Thyroid gland (tissue), 4 donors: ENCODE measurements around the gene CACFD1. TPM values are rescaled to one million over a fixed set of nuclear protein-coding genes. Genes with fewer than 3 reads are reported as not detected.
A peak's percentile ranks its signal among the peaks of the same experiment; 100 is the strongest.

Experiments used
- DNase-seq, 2 donors: peaks; one replicate each; pipeline ENCODE4 v3.0.0-alpha.2; 2019
- H3K27ac ChIP-seq, 3 donors: fragments of 200-600 bp; sonication (generic); 1 replicate in 2 of 3; 2 replicates in 1 of 3; pipeline ENCODE4 v1.5.1; 2016 to 2019; ENCODE audit warnings: mild to moderate bottlenecking in 1 of 3, moderate library complexity in 1 of 3
- H3K27me3 ChIP-seq: fragments of 200-600 bp; sonication (generic); one replicate; pipeline ENCODE4 v1.5.1; 2019
- H3K36me3 ChIP-seq, 2 donors: fragments of 200-600 bp; sonication (generic); one replicate each; pipeline ENCODE4 v1.5.1; 2016 to 2019
- H3K4me1 ChIP-seq, 2 donors: fragments of 200-600 bp; sonication (generic); one replicate each; pipeline ENCODE4 v1.5.1; 2017 to 2019
- H3K4me3 ChIP-seq, 3 donors: fragments of 200-600 bp; sonication (generic); replicated peaks in 1 of 3; 1 replicate in 2 of 3; 2 replicates in 1 of 3; pipeline ENCODE4 v1.5.1; 2016; ENCODE audit warnings: mild to moderate bottlenecking in 1 of 3
- H3K9me3 ChIP-seq: fragments of 200-600 bp; sonication (generic); one replicate; pipeline ENCODE4 v1.5.1; 2017
- CTCF ChIP-seq, 6 experiments: fragments of 200-600 bp in 3 of 6; fragments of 450-650 bp in 3 of 6; sonication (generic) in 3 of 6; IDR thresholded peaks; one replicate each; pipeline ENCODE4 v1.5.1; 2016 to 2019; ENCODE audit warnings: antibody characterized with exemption in 6 of 6, mild to moderate bottlenecking in 2 of 6, inconsistent platforms in 1 of 6, moderate library complexity in 1 of 6
- POLR2A ChIP-seq, 2 donors: fragments of 450-650 bp; IDR thresholded peaks; one replicate each; pipeline ENCODE4 v1.6.1; 2017; ENCODE audit warnings: antibody characterized with exemption in 2 of 2, mild to moderate bottlenecking in 2 of 2, moderate library complexity in 1 of 2
- WGBS, 2 donors: methylation state at CpG; one replicate each; pipeline ENCODE4 v1.1.5; 2017; 5-methylcytosine and 5-hydroxymethylcytosine counted together
- intact Hi-C: fragments of 100-400 bp; cut with DNase I; formaldehyde crosslinking; loops from one replicate; pipeline ENCODE4 v1.15.1; 2023
- total RNA-seq, 4 donors: library from RNA; depleted of rRNA; stranded (reverse); fragments of >200 nt; gene quantifications; one replicate each; pipeline ENCODE4 v1.2.3, GENCODE V29; 2016

Gene CACFD1
- total RNA-seq, 4 donors from 2014 or later = 21.4 to 36.7 (median 33.5) TPM

DNA sequence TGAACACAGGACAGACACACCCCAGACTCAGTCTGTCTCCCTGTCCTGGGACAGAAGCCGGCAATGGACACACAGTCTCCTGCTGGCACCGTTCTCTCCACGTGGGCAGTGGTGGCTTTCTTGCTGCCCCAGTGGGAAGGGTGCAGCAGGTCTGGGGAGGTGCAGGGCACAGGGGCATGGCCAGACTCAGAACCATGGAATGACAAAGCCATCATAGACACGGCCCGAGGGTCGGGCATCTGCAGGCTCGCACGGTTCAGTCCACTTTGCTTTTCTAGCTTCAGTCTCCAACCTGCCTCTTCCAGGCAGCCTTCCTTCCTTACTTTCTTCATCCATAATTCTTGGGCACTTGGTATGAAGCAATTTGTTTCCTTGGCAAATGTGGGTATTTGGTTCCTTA lies 48.3 kb downstream of the CACFD1 start:
- Histone ChIP-seq H3K27me3 (no peaks in the 10 kb centered on the region), H3K9me3 (no peaks in the 10 kb centered on the region), H3K4me3 (no peak overlapping the region), H3K4me1 (peaks cover 11 to 15% of the 10 kb centered on the region in 2 donors), H3K36me3 (no peaks in the 10 kb centered on the region), H3K27ac (no peak overlapping the region)
- intact Hi-C loops = no loop called here
- no peak for DNase-seq
- TF ChIP-seq CTCF (IDR thresholded peaks at IDR 0.05) (no peak), POLR2A (IDR thresholded peaks at IDR 0.05) (no peak)
- WGBS, 2 donors = 96 to 97% methylated on average over 6 to 8 of the region's 8 CpGs

DNA sequence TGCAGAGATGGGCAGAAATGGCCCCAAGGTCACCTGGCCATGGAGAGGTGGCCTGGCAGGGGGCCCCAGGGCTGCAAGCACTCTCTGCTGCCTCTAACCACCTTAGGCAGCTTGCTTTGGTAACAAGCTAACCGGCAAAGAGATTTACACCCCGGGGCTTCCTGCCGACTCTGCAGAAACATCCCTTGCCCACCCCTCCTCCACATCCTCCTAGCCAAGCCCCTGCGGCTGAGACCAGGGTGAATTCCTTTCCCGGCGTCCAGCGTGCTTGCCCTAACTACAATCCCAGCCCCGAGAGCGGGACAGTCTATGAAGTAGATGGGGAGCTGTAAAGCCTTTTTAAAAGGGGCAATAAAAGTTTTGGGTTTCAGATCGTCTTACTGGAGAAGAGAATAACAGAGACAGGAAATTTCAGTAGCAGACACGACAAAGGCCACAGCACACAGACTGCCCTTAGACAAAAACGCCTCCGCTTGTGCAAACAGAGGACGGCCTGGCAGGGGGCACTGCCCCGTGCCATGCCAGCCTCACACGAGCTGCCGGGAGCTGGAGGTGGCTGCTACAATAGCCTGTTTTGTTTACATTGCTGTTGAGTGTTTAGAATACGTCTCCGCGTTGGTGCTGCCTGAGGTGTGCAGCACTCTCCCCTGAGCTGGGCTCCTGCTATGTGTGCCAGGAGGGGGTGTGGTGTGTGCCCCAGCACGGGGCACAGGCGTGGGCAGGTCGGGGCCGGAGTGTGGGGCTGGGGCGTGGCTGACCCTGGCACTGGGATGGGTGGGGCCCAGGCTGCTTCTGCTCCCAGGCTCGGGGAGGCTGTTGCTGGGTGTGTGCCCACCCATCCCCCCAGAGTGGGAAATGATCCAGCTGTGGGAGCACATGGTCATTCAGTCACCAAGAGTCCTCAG lies 49.7 kb downstream of the CACFD1 start:
- peak overlapping the region in 1 of 3 donors; percentile 7 for H3K27ac ChIP-seq
- peaks cover 13 to 26% of the 10 kb centered on the region in 2 donors for H3K4me1 ChIP-seq
- DNase-seq = peak; percentile 62 to 67
- 5 to 13% methylated on average over 20 to 21 of the region's 26 CpGs for whole genome bisulfite sequencing, 2 donors
- H3K27me3 ChIP-seq = no peaks in the 10 kb centered on the region
- H3K36me3 ChIP-seq = no peaks in the 10 kb centered on the region
- intact Hi-C loops = no loop called here
- H3K4me3 ChIP-seq = no peak overlapping the region
- no peak for TF ChIP-seq POLR2A (IDR thresholded peaks at IDR 0.05)
- no peak for TF ChIP-seq CTCF (IDR thresholded peaks at IDR 0.05)
- no peaks in the 10 kb centered on the region for H3K9me3 ChIP-seq

GRCh38 chr9:133510926-133511505 lies 51.2 kb downstream of the CACFD1 start:
- Histone ChIP-seq H3K36me3 (no peaks in the 10 kb centered on the region), H3K4me3 (no peak overlapping the region), H3K27me3 (no peaks in the 10 kb centered on the region), H3K9me3 (no peaks in the 10 kb centered on the region), H3K4me1 (peaks cover 28 to 42% of the 10 kb centered on the region in 2 donors), H3K27ac (no peak overlapping the region)
- no peak for DNase-seq
- intact Hi-C loops = no loop called here
- TF ChIP-seq POLR2A (IDR thresholded peaks at IDR 0.05) (no peak), CTCF (IDR thresholded peaks at IDR 0.05) (no peak)
- WGBS, 2 donors = 80 to 97% methylated on average over 1 to 16 of the region's 27 CpGs

GRCh38 chr9:133511607-133512006 lies 51.8 kb downstream of the CACFD1 start:
- 88 to 92% methylated on average over 10 of the region's 10 CpGs for WGBS, 2 donors
- Histone ChIP-seq H3K27me3 (no peaks in the 10 kb centered on the region), H3K9me3 (no peaks in the 10 kb centered on the region), H3K36me3 (no peaks in the 10 kb centered on the region), H3K4me1 (peaks cover 33 to 48% of the 10 kb centered on the region in 2 donors), H3K4me3 (no peak overlapping the region), H3K27ac (no peak overlapping the region)
- intact Hi-C loops = no loop called here
- TF ChIP-seq POLR2A (IDR thresholded peaks at IDR 0.05) (no peak), CTCF (IDR thresholded peaks at IDR 0.05) (no peak)
- DNase-seq = no peak
